Testis (tissue), 3 donors: ENCODE results near the gene LRFN5. TPM values are rescaled to one million over a fixed set of nuclear protein-coding genes. Genes with fewer than 3 reads are reported as not detected.

Experiments used
- DNase-seq: peaks from one replicate; pipeline ENCODE4 v3.0.0-alpha.2; 2019
- H3K27ac ChIP-seq, 2 donors: fragments of 200-600 bp; sonication (generic); one replicate each; pipeline ENCODE4 v1.5.1; 2019
- H3K27me3 ChIP-seq: fragments of 200-600 bp; sonication (generic); one replicate; pipeline ENCODE4 v1.5.1; 2019
- H3K36me3 ChIP-seq: fragments of 200-600 bp; sonication (generic); one replicate; pipeline ENCODE4 v1.5.1; 2017; ENCODE audit warnings: low read depth; ENCODE audit errors: missing control alignments
- H3K4me1 ChIP-seq: fragments of 200-600 bp; sonication (generic); one replicate; pipeline ENCODE4 v1.5.1; 2019
- H3K4me3 ChIP-seq, 2 donors: fragments of 200-600 bp; sonication (generic); one replicate each; pipeline ENCODE4 v1.5.1; 2017 to 2019
- H3K9me3 ChIP-seq: fragments of 200-600 bp; sonication (generic); one replicate; pipeline ENCODE4 v1.5.1; 2017
- CTCF ChIP-seq, 3 experiments: fragments of 450-650 bp in 2 of 3; fragments of 200-600 bp in 1 of 3; sonication (generic) in 1 of 3; IDR thresholded peaks; one replicate each; pipeline ENCODE4 v1.5.1; 2016 to 2019; ENCODE audit warnings: antibody characterized with exemption in 3 of 3, mild to moderate bottlenecking in 2 of 3, moderate library complexity in 1 of 3
- POLR2A ChIP-seq: fragments of 450-650 bp; IDR thresholded peaks from one replicate; pipeline ENCODE4 v1.6.1; 2017; ENCODE audit warnings: antibody characterized with exemption, mild to moderate bottlenecking, moderate library complexity
- WGBS, 2 donors: methylation state at CpG; one replicate each; pipeline ENCODE4 v1.1.5; 2018; 5-methylcytosine and 5-hydroxymethylcytosine counted together
- intact Hi-C: fragments of 100-400 bp; cut with DNase I; formaldehyde crosslinking; loops from one replicate; pipeline ENCODE4 v1.15.1; 2023; ENCODE audit warnings: low total_unique reads
- polyA plus RNA-seq: library from polyadenylated mRNA; stranded (reverse); fragments of 350-450 nt; fragmentation: Illumina TruSeq; extraction: RNeasy Lipid Tissue Mini Kit (QIAGEN cat#74804); gene quantifications from one replicate; pipeline ENCODE4 v1.2.3, GENCODE V29; 2014; ENCODE audit warnings: low read depth, low replicate concordance; ENCODE audit not compliant: insufficient read depth
- total RNA-seq, 2 donors: library from RNA; depleted of rRNA; stranded (reverse); fragments of >200 nt; gene quantifications; one replicate each; pipeline ENCODE4 v1.2.3, GENCODE V29; 2016

LRFN5 gene
- total and polyA plus RNA-seq, 3 donors from 2014 or later: 2.4 to 6.8 (median 5.9) TPM

GRCh38 chr14:41766772-41767171 is 160.1 kb downstream of the LRFN5 start:
- DNase-seq: no peak
- no peaks in the 10 kb centered on the region for H3K36me3 ChIP-seq
- H3K27ac ChIP-seq: no peak overlapping the region
- no peaks in the 10 kb centered on the region for H3K27me3 ChIP-seq
- H3K9me3 ChIP-seq: no peaks in the 10 kb centered on the region
- H3K4me3 ChIP-seq: no peak overlapping the region
- TF ChIP-seq CTCF (IDR thresholded peaks at IDR 0.05) (no peak), POLR2A (no peak)
- H3K4me1 ChIP-seq: no peaks in the 10 kb centered on the region
- intact Hi-C loops: no loop called here
- 73 to 92% methylated on average over 5 of the region's 5 CpGs for WGBS, 2 donors

- H3K4me1 ChIP-seq: no peaks in the 10 kb centered on the region
- 45 to 47% methylated on average over 1 of the region's 1 CpG for WGBS, 2 donors
- H3K36me3 ChIP-seq: no peaks in the 10 kb centered on the region
- no peak overlapping the region for H3K4me3 ChIP-seq
- no peak for TF ChIP-seq POLR2A
- no peak for TF ChIP-seq CTCF (IDR thresholded peaks at IDR 0.05)
- no peak for DNase-seq
- intact Hi-C loops: no loop called here
- no peaks in the 10 kb centered on the region for H3K9me3 ChIP-seq
- no peaks in the 10 kb centered on the region for H3K27me3 ChIP-seq
- no peak overlapping the region for H3K27ac ChIP-seq
Observed at GRCh38 chr14:41773536-41774279, 167.0 kb downstream of the LRFN5 start.

GRCh38 chr14:41782511-41782910 is 175.8 kb downstream of the LRFN5 start:
- no peaks in the 10 kb centered on the region for H3K36me3 ChIP-seq

GRCh38 chr14:41783403-41783802 is 176.7 kb downstream of the LRFN5 start:
- WGBS, 2 donors: 94% methylated on average over 2 of the region's 2 CpGs

More at GRCh38 chr14:41782511-41782910, 175.8 kb downstream of the LRFN5 start:
- Histone ChIP-seq H3K4me1 (no peaks in the 10 kb centered on the region), H3K27ac (no peak overlapping the region), H3K27me3 (no peaks in the 10 kb centered on the region), H3K9me3 (no peaks in the 10 kb centered on the region), H3K4me3 (no peak overlapping the region)
- DNase-seq: no peak
- TF ChIP-seq POLR2A (no peak), CTCF (IDR thresholded peaks at IDR 0.05) (no peak)
- intact Hi-C loops: no loop called here

More at GRCh38 chr14:41783403-41783802, 176.7 kb downstream of the LRFN5 start:
- H3K4me3 ChIP-seq: no peak overlapping the region
- no peaks in the 10 kb centered on the region for H3K4me1 ChIP-seq
- DNase-seq: no peak
- H3K27me3 ChIP-seq: no peaks in the 10 kb centered on the region
- intact Hi-C loops: no loop called here
- H3K27ac ChIP-seq: no peak overlapping the region
- TF ChIP-seq CTCF (IDR thresholded peaks at IDR 0.05) (no peak), POLR2A (no peak)
- H3K9me3 ChIP-seq: no peaks in the 10 kb centered on the region
- no peaks in the 10 kb centered on the region for H3K36me3 ChIP-seq
